Measurements from ENCODE around the gene ALKBH5.
A peak's percentile ranks its signal among the peaks of the same experiment; 100 is the strongest.

Gene ALKBH5

GRCh38 chr17:18159551-18160120, 24.0 kb upstream of the ALKBH5 start:
- DNase-seq: no peak

GRCh38 chr17:18160128-18160856, 23.3 kb upstream of the ALKBH5 start:
- no peak for DNase-seq

- DNase-seq: no peak
Observed at GRCh38 chr17:18161207-18162145, 22.2 kb upstream of the ALKBH5 start.

GRCh38 chr17:18163547-18163946, 20.1 kb upstream of the ALKBH5 start:
- DNase-seq: no peak

GRCh38 chr17:18166894-18167293, 16.7 kb upstream of the ALKBH5 start:
- no peak for DNase-seq

- no peak for DNase-seq
Observed at GRCh38 chr17:18167421-18167820, 16.2 kb upstream of the ALKBH5 start.

- DNase-seq: no peak
Observed at GRCh38 chr17:18172531-18173278, 10.9 kb upstream of the ALKBH5 start.

- DNase-seq: no peak
Observed at GRCh38 chr17:18173740-18174139, 9.9 kb upstream of the ALKBH5 start.

- DNase-seq: peak in 1 of 2 experiments; percentile 10
Observed at GRCh38 chr17:18176176-18176575, 7.5 kb upstream of the ALKBH5 start.

GRCh38 chr17:18177133-18177532, 6.5 kb upstream of the ALKBH5 start:
- no peak for DNase-seq

- DNase-seq: no peak
Observed at GRCh38 chr17:18177722-18178121, 5.9 kb upstream of the ALKBH5 start.

- no peak for DNase-seq
Observed at GRCh38 chr17:18179196-18179595, 4.4 kb upstream of the ALKBH5 start.

- no peak for DNase-seq
Observed at GRCh38 chr17:18179804-18180203, 3.8 kb upstream of the ALKBH5 start.

GRCh38 chr17:18181358-18181757, 2.3 kb upstream of the ALKBH5 start:
- DNase-seq: no peak

- DNase-seq: no peak
Observed at GRCh38 chr17:18182110-18182977, 1.3 kb upstream of the ALKBH5 start.

- peak; percentile 46 to 63 for DNase-seq
Observed at GRCh38 chr17:18182978-18183333, 672 bp upstream of the ALKBH5 start.

- DNase-seq: no peak
Observed at GRCh38 chr17:18184143-18185031, 759 bp downstream of the ALKBH5 start.

- no peak for DNase-seq
Observed at GRCh38 chr17:18185391-18185790, 1.8 kb downstream of the ALKBH5 start.

- DNase-seq: no peak
Observed at GRCh38 chr17:18185832-18186626, 2.4 kb downstream of the ALKBH5 start.

GRCh38 chr17:18186627-18186982, 3.0 kb downstream of the ALKBH5 start:
- DNase-seq: no peak

Data from AML-193 (cell line).